GM12875 (cell line): ENCODE measurements around the gene NTHL1.

Source experiments
- H3K4me3 ChIP-seq: one replicate; pipeline ENCODE4 v1.5.1; 2011; ENCODE audit warnings: low read depth, low read length, control low read depth
- CTCF ChIP-seq: IDR thresholded peaks from 2 replicates; pipeline ENCODE4 v1.5.1; 2011; ENCODE audit warnings: low read depth, mild to moderate bottlenecking, control low read depth, inconsistent platforms, low read length, moderate library complexity, borderline replicate concordance; ENCODE audit not compliant: insufficient read depth

Gene NTHL1

GRCh38 chr16:1993731-1994131, 53.9 kb downstream of the NTHL1 start:
- no peak overlapping the region for H3K4me3 ChIP-seq
- no peak for TF ChIP-seq CTCF

- no peak overlapping the region for H3K4me3 ChIP-seq
- TF ChIP-seq CTCF, result no peak
Measured at GRCh38 chr16:1992704-1993317, 54.8 kb downstream of the NTHL1 start.

- TF ChIP-seq CTCF, result no peak
- peak overlapping the region; percentile 33 for H3K4me3 ChIP-seq
Measured at GRCh38 chr16:1991948-1992703, 55.5 kb downstream of the NTHL1 start.

- H3K4me3 ChIP-seq, result peak overlapping the region; percentile 33
- no peak for TF ChIP-seq CTCF
Measured at GRCh38 chr16:1991588-1991947, 56.1 kb downstream of the NTHL1 start.

DNA sequence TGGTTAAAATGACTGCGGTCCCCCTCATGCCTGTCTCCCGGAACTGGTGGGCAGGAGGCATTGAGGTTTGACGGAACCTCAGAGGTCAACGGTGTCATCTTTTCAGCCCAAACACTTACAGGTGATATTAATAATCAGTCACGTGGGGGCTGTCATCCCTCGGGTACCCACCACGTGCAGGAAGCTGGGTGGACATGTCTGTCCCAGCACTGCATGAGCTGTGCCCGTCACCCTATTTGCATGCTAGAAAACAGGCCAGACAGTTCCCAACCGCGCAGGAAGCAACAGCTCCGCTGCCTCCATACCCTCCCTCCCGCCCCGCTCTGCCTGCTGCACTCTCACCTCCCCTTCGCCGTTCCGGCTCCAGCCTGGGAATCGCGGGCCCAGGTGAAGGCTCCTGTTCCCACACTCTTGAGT, 56.5 kb downstream of the NTHL1 start:
- H3K4me3 ChIP-seq, result no peak overlapping the region
- TF ChIP-seq CTCF, result no peak

GRCh38 chr16:1990351-1991134, 57.1 kb downstream of the NTHL1 start:
- H3K4me3 ChIP-seq, result peak overlapping the region; percentile 44
- no peak for TF ChIP-seq CTCF
